HL-60/S4 treated with retinoic acid at 250 ng/mL for 4 days and 3 days (cell line): Measurements from ENCODE around the gene SPRYD3.

Experiments used
- in situ Hi-C: fragments of 300-500 bp; cut with MboI; formaldehyde crosslinking; loops from 2 replicates; pipeline ENCODE4 v1.7.0; 2022; ENCODE audit warnings: low sequenced_read_pairs

SPRYD3 gene

DNA sequence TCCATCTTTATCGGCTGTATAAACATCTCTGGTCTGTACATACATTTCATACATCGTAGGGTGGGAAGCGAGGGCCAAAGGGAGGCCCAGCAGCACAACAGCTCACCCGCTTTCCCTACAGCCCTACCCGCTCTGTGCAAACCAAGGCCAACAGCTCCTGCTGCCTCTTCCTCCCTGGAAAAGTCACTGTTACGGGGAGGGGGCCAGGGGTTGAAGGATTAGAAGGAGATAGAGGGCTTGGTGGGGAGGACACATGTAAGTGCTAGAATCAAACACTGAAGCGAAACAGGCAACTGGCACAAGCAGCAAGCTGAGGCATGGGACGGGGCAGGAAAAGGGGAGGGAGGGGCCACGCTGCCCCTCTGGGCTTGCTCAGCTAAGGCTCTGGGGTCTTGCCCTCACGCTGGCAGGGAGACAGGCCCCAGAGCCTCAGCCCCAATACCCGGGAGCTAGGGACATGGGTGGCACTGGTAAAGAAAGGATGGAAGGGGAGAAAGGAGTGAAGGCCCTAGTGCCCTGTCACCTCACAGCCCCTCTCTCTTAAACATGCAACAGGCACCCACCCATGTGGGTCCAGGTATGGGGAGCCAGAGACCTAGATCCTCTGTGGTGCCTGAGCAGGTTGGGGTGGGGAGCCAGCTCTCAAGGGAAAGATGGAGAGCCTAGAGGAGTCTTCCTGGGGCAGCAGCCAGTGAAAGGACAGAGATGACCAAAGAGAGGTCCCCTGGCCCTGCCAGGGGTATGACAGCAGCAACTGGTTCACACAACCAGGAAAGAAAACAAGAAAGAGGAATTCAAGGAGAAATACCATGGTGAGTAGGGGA is 14.4 kb downstream of the SPRYD3 start:
- in situ Hi-C loops: loop anchor here (10.0 to 25.0 kb wide), 2 partner anchors 120 to 222 kb away; partner anchors contain the start of genes CSAD, MYG1, PFDN5 and ZNF740

- in situ Hi-C loops: loop anchor here (10.0 to 25.0 kb wide), 2 partner anchors 121 to 223 kb away; partner anchors contain the start of genes CSAD, MYG1, PFDN5 and ZNF740
Measured at GRCh38 chr12:53063708-53064612, 15.2 kb downstream of the SPRYD3 start.

DNA sequence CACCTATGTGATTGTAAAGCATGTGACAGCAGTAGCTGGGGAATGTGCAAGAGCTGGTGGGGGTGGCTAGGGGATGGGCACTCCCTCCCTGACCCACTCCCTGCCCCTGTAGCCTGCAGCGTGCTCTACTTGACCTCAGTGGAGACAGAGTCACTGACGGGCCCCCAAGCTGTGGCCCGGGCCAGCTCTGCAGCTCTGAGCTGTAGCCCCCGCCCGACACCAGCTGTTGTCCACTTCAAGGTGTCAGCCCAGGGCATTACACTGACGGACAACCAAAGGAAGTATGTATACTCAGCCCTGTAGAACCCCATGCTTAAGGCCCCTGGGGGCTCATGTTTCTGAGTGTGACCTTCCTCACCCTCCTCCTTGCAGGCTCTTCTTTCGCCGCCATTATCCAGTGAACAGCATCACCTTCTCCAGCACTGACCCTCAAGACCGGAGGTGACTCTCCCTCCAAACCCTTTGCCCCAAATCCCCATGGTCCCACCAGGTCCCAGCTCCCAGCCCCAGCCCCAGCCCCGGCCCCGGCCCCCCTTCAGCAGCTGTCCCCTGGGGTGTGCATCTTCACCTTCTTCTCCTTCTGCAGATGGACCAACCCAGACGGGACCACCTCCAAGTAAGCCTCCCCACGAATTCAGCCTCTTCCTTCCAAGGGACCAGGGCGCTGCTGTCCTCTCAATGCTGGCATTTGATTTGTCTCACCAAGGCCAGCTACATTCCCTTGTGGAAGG is 16.0 kb downstream of the SPRYD3 start:
- in situ Hi-C loops: loop anchor here (10.0 to 25.0 kb wide), 2 partner anchors 122 to 224 kb away; partner anchors contain the start of genes CSAD, MYG1, PFDN5 and ZNF740

- in situ Hi-C loops: loop anchor here (10.0 to 25.0 kb wide), 2 partner anchors 123 to 225 kb away; partner anchors contain the start of genes CSAD, MYG1, PFDN5 and ZNF740
Measured at GRCh38 chr12:53062011-53062961, 16.9 kb downstream of the SPRYD3 start.

- in situ Hi-C loops: loop anchor here (10.0 to 25.0 kb wide), 2 partner anchors 123 to 226 kb away; partner anchors contain the start of genes CSAD, MYG1, PFDN5 and ZNF740
Measured at GRCh38 chr12:53061404-53062010, 17.7 kb downstream of the SPRYD3 start.

DNA sequence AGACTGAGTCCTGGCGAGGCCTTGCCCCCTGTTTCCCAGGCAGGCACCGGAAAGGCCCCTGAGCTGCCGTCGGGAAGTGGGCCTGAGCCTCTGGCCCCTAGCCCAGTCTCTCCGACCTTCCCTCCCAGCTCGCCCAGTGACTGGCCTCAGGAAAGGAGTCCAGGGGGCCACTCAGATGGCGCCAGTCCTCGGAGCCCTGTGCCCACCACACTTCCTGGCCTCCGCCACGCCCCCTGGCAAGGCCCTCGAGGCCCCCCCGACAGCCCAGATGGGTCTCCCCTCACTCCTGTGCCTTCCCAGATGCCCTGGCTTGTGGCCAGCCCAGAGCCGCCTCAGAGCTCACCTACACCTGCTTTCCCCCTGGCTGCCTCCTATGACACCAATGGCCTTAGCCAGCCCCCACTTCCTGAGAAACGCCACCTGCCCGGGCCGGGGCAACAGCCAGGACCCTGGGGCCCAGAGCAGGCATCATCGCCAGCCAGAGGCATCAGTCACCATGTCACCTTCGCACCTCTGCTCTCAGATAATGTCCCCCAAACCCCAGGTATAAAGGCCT is 18.4 kb downstream of the SPRYD3 start:
- in situ Hi-C loops: loop anchor here (10.0 to 25.0 kb wide), 2 partner anchors 124 to 227 kb away; partner anchors contain the start of genes CSAD, MYG1, PFDN5 and ZNF740

- in situ Hi-C loops: loop anchor here (10.0 to 25.0 kb wide), 2 partner anchors 125 to 227 kb away; partner anchors contain the start of genes CSAD, MYG1, PFDN5 and ZNF740
Measured at GRCh38 chr12:53060064-53060720, 19.0 kb downstream of the SPRYD3 start.

GRCh38 chr12:53059434-53060063 is 19.6 kb downstream of the SPRYD3 start:
- in situ Hi-C loops: loop anchor here (10.0 to 25.0 kb wide), 2 partner anchors 125 to 228 kb away; partner anchors contain the start of genes CSAD, MYG1, PFDN5 and ZNF740

- in situ Hi-C loops: loop anchor here (25.0 kb wide), 1 partner anchor 228 kb away; the partner anchor contains the start of genes MYG1 and PFDN5
Measured at GRCh38 chr12:53058674-53059433, 20.3 kb downstream of the SPRYD3 start.

GRCh38 chr12:53057816-53058500 is 21.2 kb downstream of the SPRYD3 start:
- in situ Hi-C loops: loop anchor here (25.0 kb wide), 1 partner anchor 229 kb away; the partner anchor contains the start of genes MYG1 and PFDN5

DNA sequence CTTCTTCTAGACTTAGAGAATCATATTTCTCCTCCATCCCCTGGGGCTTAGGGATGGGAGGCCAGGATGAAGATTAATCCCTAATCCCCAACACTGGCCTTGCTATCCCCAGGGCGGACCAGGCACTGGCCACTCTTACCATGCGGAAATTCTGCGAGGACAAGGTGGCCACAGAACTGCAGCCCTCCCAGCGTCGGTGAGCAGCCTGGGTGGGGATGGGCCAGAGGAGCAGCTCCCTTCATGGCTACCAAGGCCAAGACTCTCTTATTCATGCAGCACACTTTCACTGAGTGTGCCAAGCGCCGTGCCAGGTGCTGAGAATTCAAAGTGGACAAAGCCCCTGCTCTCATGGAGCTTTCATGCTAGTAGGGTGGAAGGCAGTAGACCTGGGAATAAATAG is 22.3 kb downstream of the SPRYD3 start:
- in situ Hi-C loops: loop anchor here (25.0 kb wide), 1 partner anchor 230 kb away; the partner anchor contains the start of genes MYG1 and PFDN5

DNA sequence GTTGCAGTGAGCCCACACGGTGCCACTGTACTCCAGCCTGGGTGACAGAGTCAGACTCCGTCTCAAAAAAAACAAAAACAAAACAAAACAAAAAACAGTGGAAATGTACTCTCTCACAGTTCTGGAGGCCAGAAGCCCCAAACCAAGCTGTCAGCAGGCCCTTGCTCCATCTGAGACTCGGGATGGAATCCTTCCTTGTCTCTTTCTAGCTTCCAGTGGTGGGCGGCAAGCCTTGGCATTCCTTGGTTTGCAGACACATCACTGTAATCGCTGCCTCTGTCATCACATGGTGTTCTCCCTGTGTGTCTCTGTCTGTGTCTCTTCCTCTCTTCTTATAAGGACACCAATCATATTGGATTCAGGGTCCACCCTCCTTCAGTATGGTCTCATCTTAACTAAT is 22.9 kb downstream of the SPRYD3 start:
- in situ Hi-C loops: loop anchor here (25.0 kb wide), 1 partner anchor 231 kb away; the partner anchor contains the start of genes MYG1 and PFDN5

DNA sequence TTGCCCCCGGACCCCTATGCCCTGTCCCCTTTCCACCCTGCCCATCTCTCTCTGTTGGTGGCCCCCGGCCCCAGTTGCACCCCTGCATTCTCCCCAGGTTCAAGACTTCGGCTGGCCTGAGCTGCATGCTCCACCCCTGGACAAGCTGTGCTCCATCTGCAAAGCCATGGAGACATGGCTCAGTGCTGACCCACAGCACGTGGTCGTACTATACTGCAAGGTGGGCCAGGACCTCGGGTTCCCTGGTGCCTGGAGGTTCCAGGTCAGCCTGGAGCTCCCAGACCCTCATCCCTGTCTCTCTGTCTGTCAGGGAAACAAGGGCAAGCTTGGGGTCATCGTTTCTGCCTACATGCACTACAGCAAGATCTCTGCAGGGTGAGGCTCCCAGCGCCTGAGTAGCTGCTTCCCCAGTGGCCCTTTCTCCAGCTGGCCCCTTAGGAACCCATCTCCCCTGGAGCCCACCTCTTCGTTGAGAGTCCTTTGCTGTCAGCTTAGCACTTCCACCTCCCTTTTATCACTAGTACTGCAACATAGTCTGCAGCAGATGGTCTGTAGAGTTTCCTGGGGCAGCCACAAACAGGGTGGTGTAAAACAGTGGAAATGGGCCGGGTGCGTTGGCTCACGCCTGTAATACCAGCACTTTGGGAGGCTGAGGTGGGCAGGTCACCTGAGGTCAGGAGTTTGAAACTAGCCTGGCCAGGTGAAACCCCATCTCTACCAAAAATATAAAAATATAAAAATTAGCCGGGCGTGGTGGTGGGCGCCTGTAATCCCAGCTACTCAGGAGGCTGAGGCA is 23.5 kb downstream of the SPRYD3 start:
- in situ Hi-C loops: loop anchor here (25.0 kb wide), 1 partner anchor 232 kb away; the partner anchor contains the start of genes MYG1 and PFDN5

- in situ Hi-C loops: loop anchor here (25.0 kb wide), 1 partner anchor 233 kb away; the partner anchor contains the start of genes MYG1 and PFDN5
Measured at GRCh38 chr12:53054112-53054878, 24.9 kb downstream of the SPRYD3 start.
